ENCODE measurements around the gene STAMBPL1.
"Not testable (repeated sequence)": the region's sequence is repeated elsewhere in the genome, so short reads cannot be mapped to it uniquely, and the experiment has no call there.

Gene STAMBPL1

GRCh38 chr10:88923520-88923919 is 43.5 kb downstream of the STAMBPL1 start:
- no peak for DNase-seq

- DNase-seq: no peak
Observed at GRCh38 chr10:88926566-88927415, 46.7 kb downstream of the STAMBPL1 start.

- no peak for DNase-seq
Observed at GRCh38 chr10:88927416-88927690, 47.3 kb downstream of the STAMBPL1 start.

DNA sequence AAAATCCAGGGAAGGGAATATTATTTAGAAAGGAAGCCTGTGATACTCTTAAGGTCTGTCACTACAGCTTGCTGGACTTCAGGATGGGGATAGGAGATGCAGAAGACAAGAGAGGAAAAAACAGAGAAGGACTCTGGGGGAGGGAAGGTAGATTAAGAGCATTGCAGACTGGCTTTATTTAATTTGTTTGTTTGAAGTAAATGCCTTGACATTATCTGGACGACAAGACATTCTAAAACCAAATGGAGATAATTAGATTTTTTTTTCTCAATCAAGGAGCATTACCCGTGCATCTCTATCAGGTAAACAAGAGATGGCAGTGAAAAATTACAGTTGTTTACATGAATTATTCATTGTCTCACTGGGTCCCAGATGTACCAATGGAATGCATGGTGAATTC is 48.2 kb downstream of the STAMBPL1 start:
- no peak for DNase-seq

GRCh38 chr10:88931548-88931947 is 51.5 kb downstream of the STAMBPL1 start:
- no peak for DNase-seq

DNA sequence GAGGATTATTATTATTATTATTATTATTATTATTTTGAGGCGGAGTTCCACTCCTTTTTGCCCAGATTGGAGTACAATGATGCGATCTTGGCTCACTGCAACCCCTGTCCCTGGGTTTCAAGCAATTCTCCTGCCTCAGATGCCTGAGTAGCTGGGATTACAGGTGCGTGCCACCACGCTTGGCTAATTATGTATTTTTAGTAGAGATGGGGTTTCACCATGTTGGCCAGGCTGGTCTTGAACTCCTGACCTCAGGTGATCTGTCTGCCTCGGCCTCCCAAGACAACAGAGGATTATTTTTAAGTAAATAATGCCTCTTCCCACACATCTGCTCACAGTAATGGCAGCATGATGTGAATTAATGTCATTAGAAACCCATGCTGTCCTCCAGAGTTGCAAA is 52.0 kb downstream of the STAMBPL1 start:
- DNase-seq: not testable (repeated sequence)

- peak; percentile 53 for DNase-seq
Observed at GRCh38 chr10:88932539-88933256, 52.7 kb downstream of the STAMBPL1 start.

DNA sequence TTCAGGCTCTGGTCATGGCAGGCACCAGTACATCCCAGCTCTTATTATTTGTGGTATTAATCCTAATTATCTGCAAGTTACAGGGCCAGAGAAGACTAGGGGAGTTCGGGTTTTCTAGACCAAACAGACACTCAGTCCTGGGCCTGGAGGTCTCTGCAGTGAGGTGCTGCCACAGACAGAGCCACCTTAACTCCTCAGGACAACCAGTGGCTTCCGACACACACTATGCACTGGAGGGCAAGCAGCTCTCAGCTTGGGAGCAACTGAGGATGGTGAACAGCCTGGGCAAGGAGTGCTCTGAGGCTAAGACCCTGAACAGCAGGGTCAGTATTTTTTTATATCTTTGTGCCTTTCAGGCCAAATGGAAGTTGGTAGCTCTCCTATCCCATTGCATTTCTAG is 53.5 kb downstream of the STAMBPL1 start:
- no peak for DNase-seq

DNA sequence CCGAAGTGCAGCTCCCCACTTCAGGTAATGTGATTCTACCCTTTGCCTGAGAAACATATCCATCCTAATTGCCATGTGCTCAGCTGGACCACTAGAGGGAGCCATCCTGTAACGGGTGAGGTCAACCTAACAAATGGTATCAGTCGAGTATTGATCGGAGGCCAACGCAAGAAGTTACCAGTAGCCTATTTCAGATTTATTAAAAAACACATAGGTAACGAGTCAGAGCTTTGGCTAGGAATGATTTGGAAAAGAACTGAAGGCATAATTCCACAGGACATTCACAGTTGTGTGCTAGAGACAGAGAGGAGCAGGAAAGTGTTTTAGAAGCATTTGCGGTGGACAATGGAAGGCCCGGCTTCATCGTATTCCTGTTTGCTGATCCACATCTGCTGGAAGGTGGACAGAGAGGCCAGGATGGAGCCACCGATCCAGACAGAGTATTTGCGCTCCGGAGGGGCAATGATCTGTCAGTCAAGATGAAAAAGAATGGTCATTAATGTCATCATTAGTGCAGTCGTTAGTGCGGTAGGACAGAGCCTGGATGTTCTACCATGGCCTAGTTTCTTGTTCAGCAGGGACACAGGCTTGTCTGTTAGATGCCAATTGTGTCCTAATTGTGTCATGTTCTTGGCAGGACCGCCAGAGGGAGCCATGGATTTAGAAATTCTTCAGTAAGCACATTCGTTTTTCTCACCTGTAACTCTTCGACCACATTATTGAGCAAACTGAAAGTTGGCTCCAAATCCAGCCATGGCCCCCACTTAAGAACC is 55.0 kb downstream of the STAMBPL1 start:
- DNase-seq: peak; percentile 23

DNA sequence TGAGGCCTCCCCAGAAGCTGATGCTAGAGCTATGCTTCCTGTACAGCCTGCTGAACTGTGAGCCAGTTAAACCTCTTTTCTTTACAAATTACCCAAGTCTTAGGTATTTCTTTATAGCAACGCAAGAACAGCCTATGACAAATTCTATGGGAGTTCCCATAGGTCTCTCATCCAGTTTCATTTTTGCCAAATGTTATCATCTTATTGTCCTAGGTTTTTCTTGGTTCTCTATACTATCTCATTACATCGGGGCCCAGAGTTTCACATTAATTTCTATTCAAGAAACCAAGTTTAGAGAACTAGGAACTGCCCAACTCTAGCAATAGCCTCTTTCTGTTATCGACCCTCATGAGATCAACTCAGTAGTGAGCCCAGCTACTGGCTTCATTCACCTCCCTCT is 56.6 kb downstream of the STAMBPL1 start:
- DNase-seq: no peak

- DNase-seq: no peak
Observed at GRCh38 chr10:88938039-88938438, 58.0 kb downstream of the STAMBPL1 start.

DNA sequence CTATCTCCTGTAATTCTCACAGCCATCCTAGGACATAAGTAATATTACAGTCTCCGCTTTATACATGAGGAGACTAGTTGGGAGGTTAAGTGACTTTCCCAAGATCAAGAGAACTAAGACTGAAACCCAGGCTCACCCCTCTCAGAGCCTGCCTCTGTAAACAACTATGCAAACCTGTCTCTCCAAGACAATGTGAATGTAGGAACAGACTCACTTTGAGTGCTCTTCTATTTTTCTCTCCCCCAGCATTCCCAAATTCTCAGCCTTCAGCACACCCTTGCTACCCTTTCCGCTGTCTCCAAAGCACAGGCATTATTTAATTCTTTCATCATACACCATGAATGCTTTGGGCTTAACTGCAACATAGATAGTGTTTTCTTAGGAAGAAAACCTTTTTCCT is 58.9 kb downstream of the STAMBPL1 start:
- DNase-seq: no peak

- DNase-seq: no peak
Observed at GRCh38 chr10:88941026-88941425, 61.0 kb downstream of the STAMBPL1 start.

GRCh38 chr10:88943778-88944177 is 63.7 kb downstream of the STAMBPL1 start:
- no peak for DNase-seq

- DNase-seq: no peak
Observed at GRCh38 chr10:88944813-88945212, 64.8 kb downstream of the STAMBPL1 start.

DNA sequence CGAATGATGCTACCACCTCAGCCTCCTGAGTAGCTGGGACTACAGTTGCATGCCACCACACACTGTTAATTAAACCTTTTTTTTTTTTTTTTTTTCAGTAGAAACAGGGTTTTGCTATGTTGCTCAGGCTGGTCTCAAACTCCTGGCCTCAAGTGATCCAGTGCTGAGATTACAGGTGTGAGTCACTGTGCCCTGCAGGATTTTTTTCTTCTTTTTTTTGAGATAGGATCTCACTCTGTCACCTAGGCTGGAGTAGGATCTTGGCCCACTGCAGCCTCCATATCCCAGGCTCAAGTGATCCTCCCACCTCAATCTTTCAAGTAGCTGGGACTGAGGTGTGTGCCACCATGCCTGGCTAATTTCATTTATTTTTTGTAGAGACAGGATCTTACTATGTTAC is 66.2 kb downstream of the STAMBPL1 start:
- DNase-seq: no peak

DNA sequence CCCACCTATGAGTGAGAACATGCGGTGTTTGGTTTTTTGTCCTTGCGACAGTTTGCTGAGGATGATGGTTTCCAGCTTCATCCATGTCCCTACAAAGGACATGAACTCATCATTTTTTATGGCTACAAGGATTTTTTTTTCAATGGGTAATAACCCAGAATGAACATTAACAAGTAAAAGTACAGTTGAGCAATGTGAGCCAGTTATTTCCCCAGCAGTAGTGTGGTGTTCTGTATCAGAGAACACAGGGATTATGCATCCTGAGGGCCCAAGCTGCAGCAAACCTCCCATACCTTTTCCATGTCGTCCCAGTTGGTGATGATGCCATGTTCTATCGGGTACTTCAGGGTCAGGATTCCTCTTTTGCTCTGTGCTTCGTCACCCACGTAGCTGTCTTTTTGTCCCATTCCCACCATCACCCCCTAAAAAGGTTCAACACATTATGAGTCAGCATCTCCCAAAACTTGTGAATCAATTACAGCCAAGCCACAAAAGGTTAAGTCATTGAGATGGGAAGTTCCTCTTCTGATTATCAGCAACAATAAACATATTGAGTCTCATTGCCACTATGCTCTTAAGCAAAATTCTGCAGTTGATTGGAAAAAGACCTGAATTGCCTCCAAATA is 67.0 kb downstream of the STAMBPL1 start:
- DNase-seq: no peak

DNA sequence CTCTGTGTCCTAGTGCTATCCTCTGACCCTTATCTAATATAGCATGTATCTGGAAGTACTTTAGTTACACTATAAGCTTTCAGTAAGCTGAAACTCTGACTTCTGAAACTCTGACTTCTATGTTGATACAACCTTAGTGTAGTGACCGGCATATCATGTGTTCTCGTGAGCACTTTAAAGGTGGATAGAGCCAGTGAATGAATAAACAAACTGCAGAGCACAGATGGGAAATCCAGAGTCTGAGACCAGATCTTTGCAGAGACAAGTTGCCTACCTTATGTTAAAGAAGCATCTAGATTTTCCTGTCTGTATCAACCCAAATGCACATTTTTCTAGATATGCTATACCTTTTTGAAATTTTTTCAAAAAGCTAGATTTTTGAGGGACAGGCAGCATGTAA is 69.0 kb downstream of the STAMBPL1 start:
- DNase-seq: no peak

DNA sequence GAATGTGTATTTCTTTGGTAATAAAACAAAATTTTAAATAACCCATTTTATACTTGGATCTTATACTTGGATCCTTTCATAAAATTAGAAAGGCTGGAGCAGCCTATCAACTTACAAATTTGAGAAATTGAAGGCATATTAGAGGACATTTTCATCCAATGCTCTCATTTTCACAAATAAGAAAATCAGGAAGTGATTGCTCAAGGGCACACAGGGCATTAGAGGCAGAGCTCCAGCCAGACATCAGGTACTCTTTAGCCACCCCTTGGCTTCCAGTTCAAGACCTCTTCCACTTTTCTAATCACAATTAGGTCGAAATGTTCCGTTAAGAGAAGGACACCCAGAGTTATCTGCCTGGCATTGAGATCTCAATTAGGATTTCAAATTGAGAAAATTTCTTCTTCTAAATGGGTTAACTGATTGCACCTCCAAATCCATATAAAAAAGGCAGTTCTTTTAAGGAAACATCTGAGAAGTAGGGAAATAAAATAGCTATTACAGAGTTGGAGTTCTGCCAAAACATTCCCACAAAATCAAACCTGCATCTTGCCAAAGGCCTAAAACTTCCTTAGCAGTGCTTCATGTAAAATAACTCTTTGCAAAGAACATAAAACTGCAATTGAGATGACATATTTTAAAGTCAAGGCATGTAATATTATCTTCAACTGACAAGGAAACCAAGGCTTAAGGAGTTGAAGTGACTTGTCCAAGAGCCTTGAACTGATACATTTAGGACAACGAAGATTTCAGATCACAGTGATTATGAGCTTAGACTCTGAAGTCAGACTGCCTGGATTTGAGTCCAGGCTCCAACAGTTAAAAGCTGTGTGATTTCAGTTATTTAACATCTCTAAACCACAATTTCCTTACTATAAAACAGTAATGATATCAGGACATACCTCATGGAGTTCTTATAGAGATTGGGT is 70.1 kb downstream of the STAMBPL1 start:
- DNase-seq: no peak

- no peak for DNase-seq
Observed at GRCh38 chr10:88952647-88953111, 72.6 kb downstream of the STAMBPL1 start, which contains the start of gene ACTA2. Gene ACTA2 (minus strand): TSS chr10:88952773. CDS start chr10:88948930, 3,843 bp downstream.

DNA sequence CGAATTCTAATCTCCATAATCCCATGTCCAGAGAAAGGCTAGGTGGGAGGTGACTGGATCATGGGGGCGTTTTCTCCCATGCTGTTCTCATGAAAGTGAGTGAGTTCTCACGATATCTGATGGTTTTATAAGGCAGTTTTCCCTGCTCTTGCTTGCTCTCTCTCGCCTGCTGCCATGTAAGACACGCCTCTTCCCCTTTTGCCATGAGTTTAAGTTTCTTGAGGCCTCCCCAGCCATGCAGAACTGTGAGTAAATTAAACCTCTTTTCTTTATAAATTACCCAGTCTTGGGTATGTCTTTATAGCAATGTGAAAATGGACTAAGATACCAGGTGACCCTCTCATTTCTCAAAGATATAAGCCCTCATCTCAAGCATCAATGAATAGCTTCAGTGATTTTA is 73.6 kb downstream of the STAMBPL1 start:
- DNase-seq: no peak

All from NCI-H774 (cell line).